Dermis blood vessel endothelial cell (primary cell): ENCODE results near the gene R3HDM2. TPM values are rescaled to one million over a fixed set of nuclear protein-coding genes. Genes with fewer than 3 reads are reported as not detected.

ENCODE experiments used
- DNase-seq: peaks from one replicate; pipeline ENCODE4 v3.0.0; 2010
- total RNA-seq: library from RNA; depleted of rRNA; stranded (reverse); fragments of >200 nt; gene quantifications from 2 replicates; pipeline ENCODE4 v1.2.3, GENCODE V29; 2014

The R3HDM2 gene
- total RNA-seq, 1 donor from 2014 or later = 8.8 TPM

GRCh38 chr12:57239587-57240065, 191.2 kb downstream of the R3HDM2 start:
- no peak for DNase-seq

GRCh38 chr12:57238854-57239554, 191.8 kb downstream of the R3HDM2 start:
- peak; percentile 92 for DNase-seq

- no peak for DNase-seq
These were observed 192.7 kb downstream of the R3HDM2 start for GRCh38 chr12:57237932-57238853.

- no peak for DNase-seq
These were observed 193.3 kb downstream of the R3HDM2 start for GRCh38 chr12:57237596-57237931.

GRCh38 chr12:57236925-57237595, 193.8 kb downstream of the R3HDM2 start:
- no peak for DNase-seq

GRCh38 chr12:57236201-57236924, 194.5 kb downstream of the R3HDM2 start:
- no peak for DNase-seq

GRCh38 chr12:57235728-57236131, 195.1 kb downstream of the R3HDM2 start:
- DNase-seq = no peak

- DNase-seq = no peak
These were observed 195.7 kb downstream of the R3HDM2 start for GRCh38 chr12:57235017-57235727.

- no peak for DNase-seq
These were observed 196.2 kb downstream of the R3HDM2 start for GRCh38 chr12:57234571-57235016.

- no peak for DNase-seq
These were observed 196.6 kb downstream of the R3HDM2 start for GRCh38 chr12:57234233-57234570.

GRCh38 chr12:57233357-57234232, 197.2 kb downstream of the R3HDM2 start:
- DNase-seq = no peak

- no peak for DNase-seq
These were observed 198.6 kb downstream of the R3HDM2 start for GRCh38 chr12:57232156-57232756.

GRCh38 chr12:57231276-57232021, 199.4 kb downstream of the R3HDM2 start:
- no peak for DNase-seq

- DNase-seq = no peak
These were observed 200.3 kb downstream of the R3HDM2 start for GRCh38 chr12:57230381-57231155.

- peak; percentile 96 for DNase-seq
These were observed 201.0 kb downstream of the R3HDM2 start, which contains the start of gene SHMT2 for GRCh38 chr12:57229634-57230380. Gene SHMT2, plus strand, starts transcription at chr12:57229711. Its CDS starts 68 bp downstream, at chr12:57229779.

- DNase-seq = no peak
These were observed 201.7 kb downstream of the R3HDM2 start for GRCh38 chr12:57229046-57229633.

GRCh38 chr12:57227315-57228115, 203.3 kb downstream of the R3HDM2 start:
- no peak for DNase-seq
